HG02610 (cell line): Measurements from ENCODE around the gene UQCRQ.
"Not testable (repeated sequence)": the region's sequence is repeated elsewhere in the genome, so short reads cannot be mapped to it uniquely, and the experiment has no call there.

ENCODE experiments used
- ATAC-seq: cut with Tn5 transposase; IDR thresholded peaks from one replicate; pipeline ENCODE4 v1.9.1; 2021; ENCODE audit warnings: mild to moderate bottlenecking, moderate library complexity; ENCODE audit not compliant: unreplicated experiment

The UQCRQ gene

GRCh38 chr5:132832612-132833011, 33.8 kb upstream of the UQCRQ start:
- ATAC-seq: no peak

- ATAC-seq: no peak
Observed at GRCh38 chr5:132834057-132834456, 32.4 kb upstream of the UQCRQ start.

- no peak for ATAC-seq
Observed at GRCh38 chr5:132836852-132837251, 29.6 kb upstream of the UQCRQ start.

GRCh38 chr5:132837868-132838267, 28.6 kb upstream of the UQCRQ start:
- no peak for ATAC-seq

GRCh38 chr5:132838516-132839282, 27.7 kb upstream of the UQCRQ start:
- no peak for ATAC-seq

GRCh38 chr5:132839426-132840301, 26.8 kb upstream of the UQCRQ start:
- no peak for ATAC-seq

GRCh38 chr5:132840313-132840712, 26.1 kb upstream of the UQCRQ start:
- ATAC-seq: no peak

GRCh38 chr5:132840896-132841295, 25.5 kb upstream of the UQCRQ start:
- no peak for ATAC-seq

GRCh38 chr5:132841305-132841704, 25.1 kb upstream of the UQCRQ start:
- ATAC-seq: no peak

GRCh38 chr5:132848270-132848669, 18.2 kb upstream of the UQCRQ start:
- no peak for ATAC-seq

GRCh38 chr5:132849347-132849746, 17.1 kb upstream of the UQCRQ start:
- ATAC-seq: no peak

- no peak for ATAC-seq
Observed at GRCh38 chr5:132850066-132850465, 16.4 kb upstream of the UQCRQ start.

- no peak for ATAC-seq
Observed at GRCh38 chr5:132853323-132853722, 13.1 kb upstream of the UQCRQ start.

GRCh38 chr5:132853790-132854189, 12.7 kb upstream of the UQCRQ start:
- no peak for ATAC-seq

- no peak for ATAC-seq
Observed at GRCh38 chr5:132854301-132854700, 12.1 kb upstream of the UQCRQ start.

- not testable (repeated sequence) for ATAC-seq
Observed at GRCh38 chr5:132854992-132855391, 11.4 kb upstream of the UQCRQ start.

GRCh38 chr5:132856011-132856410, 10.4 kb upstream of the UQCRQ start:
- no peak for ATAC-seq

- no peak for ATAC-seq
Observed at GRCh38 chr5:132859889-132860437, 6.5 kb upstream of the UQCRQ start.

- no peak for ATAC-seq
Observed at GRCh38 chr5:132860742-132861141, 5.7 kb upstream of the UQCRQ start.

GRCh38 chr5:132865668-132866341, 637 bp upstream of the UQCRQ start:
- ATAC-seq: peak; percentile 22

- ATAC-seq: peak; percentile 8
Observed at GRCh38 chr5:132867046-132867451, 607 bp downstream of the UQCRQ start.
